Stimulated activated effector memory CD8-positive, alpha-beta T cell treated with anti-CD3 and anti-CD28 coated beads, Interleukin-12 subunit alpha, Interleukin-12 subunit beta, amount 100 ng/mL, for 72 hours (primary cell): Measurements from ENCODE around the gene NUCB2.

Experiments
- ATAC-seq: fragments of 150-1000 bp; cut with Tn5 transposase; 2 replicates; pipeline ENCODE4 v1.10.0; 2021
- DNase-seq, 2 donors: peaks; one replicate each; pipeline ENCODE4 v3.0.0; 2021 to 2022; ENCODE audit warnings: low spot score in 2 of 2
- H3K27ac Mint-ChIP-seq: one replicate; pipeline ENCODE4 v1.8.0; 2022; ENCODE audit warnings: mild to moderate bottlenecking, mixed read lengths
- H3K36me3 Mint-ChIP-seq: one replicate; pipeline ENCODE4 v1.8.0; 2022; ENCODE audit warnings: mild to moderate bottlenecking, mixed read lengths
- H3K4me1 Mint-ChIP-seq: one replicate; pipeline ENCODE4 v1.8.0; 2022; ENCODE audit warnings: mixed read lengths
- H3K4me3 Mint-ChIP-seq: one replicate; pipeline ENCODE4 v1.8.0; 2022; ENCODE audit warnings: mild to moderate bottlenecking, mixed read lengths
- H3K9me3 Mint-ChIP-seq: one replicate; pipeline ENCODE4 v1.8.0; 2022; ENCODE audit warnings: mixed read lengths

Gene NUCB2

DNA sequence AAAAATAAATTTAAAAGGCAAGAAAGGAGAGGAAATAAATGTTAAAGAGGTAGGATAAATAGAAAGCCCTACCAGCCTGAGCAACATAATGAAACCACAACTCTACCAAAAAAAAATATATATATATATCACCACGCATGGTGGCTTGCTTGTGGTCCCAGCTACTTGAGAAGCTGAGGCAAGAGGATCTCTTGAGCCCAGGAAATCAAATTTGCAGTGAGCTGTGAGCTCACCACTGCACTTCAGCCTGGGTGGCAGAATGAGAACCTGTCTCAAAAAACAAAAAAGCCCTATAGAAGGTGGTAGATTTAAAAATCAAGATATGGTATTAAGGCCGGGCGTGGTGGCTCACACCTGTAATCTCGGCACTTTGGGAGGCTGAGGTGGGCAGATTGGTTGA is 10.5 kb downstream of the NUCB2 start:
- DNase-seq (no peak), ATAC-seq (peak; percentile 50)
- peaks cover 26% of the 10 kb centered on the region for H3K36me3 Mint-ChIP-seq
- peaks cover 32% of the 10 kb centered on the region for H3K4me1 Mint-ChIP-seq
- no peak overlapping the region for H3K4me3 Mint-ChIP-seq
- H3K27ac Mint-ChIP-seq = peak overlapping the region; percentile 17
- H3K9me3 Mint-ChIP-seq = peaks cover 3% of the 10 kb centered on the region

DNA sequence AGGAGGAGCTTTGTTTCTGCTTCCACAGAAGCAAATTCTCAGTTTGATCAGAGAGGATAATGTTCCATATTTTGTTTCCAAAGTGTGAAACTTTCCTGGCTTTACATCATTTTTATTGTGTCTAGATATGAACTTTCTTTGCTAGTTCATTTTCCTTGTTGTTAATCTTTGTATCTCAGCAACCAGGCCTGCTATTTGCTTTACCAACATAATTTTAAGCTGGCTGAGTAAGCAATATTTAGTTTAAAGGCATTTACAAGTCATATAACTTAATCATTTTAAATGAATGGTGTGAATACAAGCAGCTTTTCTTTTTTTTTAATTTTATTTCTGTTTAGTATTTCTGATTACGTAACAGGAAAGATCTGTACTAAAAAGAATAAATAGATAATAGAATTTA is 15.2 kb downstream of the NUCB2 start:
- Mint-ChIP-seq H3K27ac (no peak overlapping the region), H3K4me3 (no peak overlapping the region), H3K9me3 (no peaks in the 10 kb centered on the region), H3K4me1 (peaks cover 40% of the 10 kb centered on the region), H3K36me3 (peaks cover 48% of the 10 kb centered on the region)
- no peak for ATAC-seq
- DNase-seq = no peak

DNA sequence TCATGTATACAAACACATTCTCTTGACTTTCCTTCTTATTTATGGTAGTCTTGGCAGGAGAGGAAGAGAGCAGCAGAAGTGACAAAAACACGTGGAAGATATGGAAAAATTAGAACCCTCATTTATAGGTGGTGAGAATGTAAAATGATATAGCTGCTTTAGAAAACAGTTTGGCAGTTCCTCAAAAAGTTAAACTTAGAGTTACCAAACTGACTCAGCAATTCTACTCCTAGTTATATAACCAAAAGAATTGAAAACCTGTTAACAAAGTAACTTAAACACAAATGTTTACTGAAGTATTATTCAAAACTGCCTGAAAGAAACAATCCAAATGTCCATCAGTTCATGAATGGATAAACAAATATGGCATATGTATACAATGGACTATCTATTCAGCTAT is 16.8 kb downstream of the NUCB2 start:
- H3K9me3 Mint-ChIP-seq = no peaks in the 10 kb centered on the region
- DNase-seq (no peak), ATAC-seq (no peak)
- H3K36me3 Mint-ChIP-seq = peaks cover 45% of the 10 kb centered on the region
- H3K4me1 Mint-ChIP-seq = peaks cover 45% of the 10 kb centered on the region
- no peak overlapping the region for H3K27ac Mint-ChIP-seq
- no peak overlapping the region for H3K4me3 Mint-ChIP-seq

DNA sequence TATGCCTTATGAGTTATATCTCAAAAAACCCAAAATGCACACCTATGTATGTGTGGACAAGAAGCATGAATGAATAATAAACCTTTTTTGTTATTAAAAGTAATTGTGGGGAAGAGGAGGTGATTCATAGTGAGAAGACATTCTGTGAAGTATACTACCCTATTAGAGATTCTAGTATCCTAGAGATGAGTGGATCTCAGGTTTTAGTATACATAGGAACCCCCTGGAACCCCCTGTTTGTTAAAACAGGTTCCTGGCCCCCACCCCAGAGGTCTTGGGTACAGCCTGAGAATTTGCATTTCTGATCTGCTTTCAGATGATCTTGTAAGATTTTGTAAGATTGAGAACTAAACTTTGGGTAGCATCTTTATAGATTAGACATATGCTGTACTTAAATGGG is 17.5 kb downstream of the NUCB2 start:
- Mint-ChIP-seq H3K4me3 (no peak overlapping the region), H3K36me3 (peaks cover 42% of the 10 kb centered on the region), H3K27ac (no peak overlapping the region), H3K4me1 (peaks cover 51% of the 10 kb centered on the region), H3K9me3 (no peaks in the 10 kb centered on the region)
- ATAC-seq (peak; percentile 72), DNase-seq (no peak)

DNA sequence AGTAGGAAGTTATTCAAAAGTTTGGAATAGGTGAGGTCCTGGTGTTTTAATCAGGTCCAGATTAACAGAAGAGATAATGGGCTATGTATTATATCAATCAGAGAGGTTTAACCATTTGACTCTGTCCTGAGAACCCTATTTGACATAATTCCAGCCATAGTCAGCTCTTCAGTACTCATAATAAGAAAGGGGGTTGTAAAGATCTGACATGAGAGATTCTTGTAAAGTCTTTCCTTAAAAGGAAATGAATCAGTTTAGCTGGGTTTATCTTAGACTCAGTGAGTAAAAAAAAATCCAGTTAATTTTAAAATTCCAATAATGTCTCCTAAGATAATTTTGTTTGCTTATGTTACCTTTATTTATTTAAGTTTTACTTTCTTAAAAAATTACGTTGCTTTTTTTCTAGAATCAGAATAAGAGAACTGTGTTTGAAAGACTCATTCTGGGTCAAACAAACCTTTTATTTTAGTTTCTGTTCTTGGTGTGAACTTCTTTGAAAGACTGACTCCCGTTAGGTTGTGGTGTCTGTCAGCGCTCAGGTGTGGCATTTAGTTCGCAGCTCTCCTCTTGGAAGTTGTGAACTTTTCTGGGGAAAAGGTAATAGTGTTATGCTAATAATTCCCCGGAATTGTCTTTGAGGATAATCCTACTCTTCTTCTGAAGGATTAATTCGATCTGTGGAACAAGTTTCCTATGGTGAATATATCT is 20.5 kb downstream of the NUCB2 start:
- Mint-ChIP-seq H3K9me3 (no peaks in the 10 kb centered on the region), H3K36me3 (peaks cover 59% of the 10 kb centered on the region), H3K4me3 (peak overlapping the region; percentile 67), H3K4me1 (peaks cover 48% of the 10 kb centered on the region), H3K27ac (peak overlapping the region; percentile 87)
- ATAC-seq (peak; percentile 90), DNase-seq (no peak)

DNA sequence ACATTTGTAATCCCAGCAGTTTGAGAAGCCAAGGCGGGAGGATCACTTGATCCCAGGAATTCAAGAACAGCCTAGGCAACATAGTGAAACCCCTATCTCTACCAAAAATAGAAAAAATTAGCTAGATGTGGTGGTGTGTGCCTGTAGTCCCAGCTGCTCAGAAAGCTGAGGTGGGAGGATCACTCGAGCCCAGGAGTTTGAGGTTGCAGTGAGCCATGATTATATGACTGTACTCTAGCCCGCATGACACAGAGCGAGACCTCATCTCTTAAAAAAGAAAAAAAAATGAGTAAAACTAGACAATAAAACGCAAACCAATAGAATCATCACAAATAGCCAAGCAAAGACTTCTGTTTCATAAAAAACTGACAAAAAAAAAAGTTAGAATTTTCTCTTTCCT is 21.8 kb downstream of the NUCB2 start:
- Mint-ChIP-seq H3K9me3 (no peaks in the 10 kb centered on the region), H3K36me3 (peaks cover 62% of the 10 kb centered on the region), H3K4me3 (peak overlapping the region; percentile 67), H3K27ac (no peak overlapping the region), H3K4me1 (peaks cover 38% of the 10 kb centered on the region)
- DNase-seq = peak in 1 of 2 donors; percentile 68
- ATAC-seq = peak; percentile 90

DNA sequence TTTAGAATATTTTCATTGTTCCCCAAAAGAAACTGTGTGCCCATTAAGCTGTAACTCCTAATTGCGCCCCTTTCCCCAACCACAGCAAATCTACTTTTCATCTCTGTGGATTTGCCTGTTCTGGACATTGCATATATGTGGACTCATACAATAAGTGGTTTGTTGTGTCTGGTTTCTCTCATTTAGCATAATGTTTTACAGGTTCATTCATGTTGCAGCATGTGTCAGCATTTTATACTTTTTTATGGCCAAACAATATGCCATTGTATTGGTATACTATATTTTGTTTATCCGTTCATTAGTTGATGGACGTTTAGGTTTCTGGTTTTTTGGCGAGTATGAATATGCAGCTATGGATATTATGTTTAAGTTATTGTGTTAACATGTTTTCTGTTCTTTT is 23.8 kb downstream of the NUCB2 start:
- Mint-ChIP-seq H3K36me3 (peaks cover 58% of the 10 kb centered on the region), H3K27ac (no peak overlapping the region), H3K4me1 (peaks cover 30% of the 10 kb centered on the region), H3K9me3 (no peaks in the 10 kb centered on the region), H3K4me3 (no peak overlapping the region)
- no peak for DNase-seq
- no peak for ATAC-seq

DNA sequence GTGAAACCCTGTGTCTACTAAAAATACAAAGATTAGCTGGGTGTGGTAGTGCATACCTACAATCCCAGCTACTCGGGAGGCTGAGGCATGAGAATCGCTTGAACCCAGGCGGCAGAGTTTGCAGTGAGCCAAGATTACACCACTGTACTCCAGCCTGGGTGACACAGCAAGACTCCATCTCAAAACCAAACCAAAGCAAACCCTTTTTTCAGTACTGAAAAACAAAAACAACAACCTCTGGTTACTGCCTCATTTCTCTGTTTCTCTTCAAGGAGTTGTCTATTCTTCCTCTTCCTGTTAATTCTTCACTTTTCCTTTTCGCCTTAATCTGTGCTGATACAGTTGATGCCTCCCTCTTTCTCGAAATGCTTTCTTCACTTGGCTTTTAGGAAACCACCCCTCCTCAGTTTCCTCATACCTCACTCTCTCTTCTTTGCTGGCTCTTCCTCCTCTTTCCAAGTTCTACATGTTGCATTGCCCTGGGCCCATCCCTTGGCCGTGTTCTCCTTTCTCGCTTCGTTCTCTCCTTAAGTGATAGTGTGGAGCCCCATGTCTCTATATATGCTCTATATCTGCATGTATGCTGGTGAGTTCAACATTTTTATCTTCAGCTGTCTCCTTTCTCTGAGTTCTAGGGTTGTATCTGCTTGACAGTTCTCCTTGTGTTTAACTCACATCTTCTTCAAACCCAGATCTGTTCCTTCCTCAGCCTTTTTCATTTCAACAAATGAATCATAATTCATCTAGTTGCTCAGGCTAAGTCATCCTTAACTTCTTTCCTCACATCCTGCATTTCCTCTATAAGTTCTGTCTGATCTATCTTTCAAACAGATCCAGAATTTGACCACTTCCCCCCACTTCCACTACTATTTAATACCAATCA is 37.1 kb downstream of the NUCB2 start:
- Mint-ChIP-seq H3K4me3 (no peak overlapping the region), H3K27ac (no peak overlapping the region), H3K9me3 (no peaks in the 10 kb centered on the region), H3K36me3 (peaks cover 48% of the 10 kb centered on the region), H3K4me1 (no peaks in the 10 kb centered on the region)
- DNase-seq (no peak), ATAC-seq (peak; percentile 63)

DNA sequence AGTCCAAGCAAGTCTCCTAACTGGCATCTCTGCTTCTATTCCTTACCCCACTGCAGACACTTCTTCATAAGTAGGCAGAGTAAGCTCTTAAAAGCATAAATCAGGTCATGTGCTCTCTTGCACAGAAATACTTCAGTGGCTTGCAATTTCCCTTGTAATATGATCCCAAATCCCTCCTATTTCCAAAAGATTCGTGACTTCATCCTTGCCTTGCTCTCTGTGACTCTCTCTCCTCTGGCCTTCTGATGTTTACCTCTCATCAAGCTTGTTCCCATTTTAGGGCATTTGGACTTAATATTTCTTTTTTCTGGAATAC is 37.7 kb downstream of the NUCB2 start:
- no peak overlapping the region for H3K4me3 Mint-ChIP-seq
- peaks cover 48% of the 10 kb centered on the region for H3K36me3 Mint-ChIP-seq
- DNase-seq (no peak), ATAC-seq (no peak)
- no peaks in the 10 kb centered on the region for H3K4me1 Mint-ChIP-seq
- no peak overlapping the region for H3K27ac Mint-ChIP-seq
- H3K9me3 Mint-ChIP-seq = no peaks in the 10 kb centered on the region

DNA sequence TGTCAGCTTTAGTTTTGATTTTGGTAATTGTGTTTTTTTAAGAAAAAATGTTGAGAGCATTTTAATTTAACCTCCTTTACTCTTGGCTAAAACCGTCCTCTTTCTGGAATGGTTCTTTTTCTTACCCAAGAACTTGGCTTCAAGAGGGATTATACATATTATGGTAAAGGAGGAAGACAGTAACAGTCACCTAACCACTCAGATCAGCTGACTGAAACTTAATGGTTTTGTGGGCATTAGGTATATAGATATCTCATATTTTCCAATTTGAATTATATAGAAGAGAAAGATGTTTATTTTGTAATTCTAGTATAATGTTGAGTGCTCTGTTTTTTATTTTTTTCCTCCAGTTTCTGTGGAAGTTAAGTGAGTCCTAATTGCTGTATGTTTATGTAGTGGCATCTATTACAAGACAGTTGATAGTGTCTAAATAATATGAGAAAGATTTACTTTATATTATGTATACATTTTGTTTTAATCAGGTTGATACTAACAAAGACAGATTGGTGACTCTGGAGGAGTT is 38.4 kb downstream of the NUCB2 start:
- no peak for DNase-seq
- no peak overlapping the region for H3K4me3 Mint-ChIP-seq
- H3K4me1 Mint-ChIP-seq = no peaks in the 10 kb centered on the region
- H3K9me3 Mint-ChIP-seq = no peaks in the 10 kb centered on the region
- peaks cover 46% of the 10 kb centered on the region for H3K36me3 Mint-ChIP-seq
- ATAC-seq = peak; percentile 57
- no peak overlapping the region for H3K27ac Mint-ChIP-seq

DNA sequence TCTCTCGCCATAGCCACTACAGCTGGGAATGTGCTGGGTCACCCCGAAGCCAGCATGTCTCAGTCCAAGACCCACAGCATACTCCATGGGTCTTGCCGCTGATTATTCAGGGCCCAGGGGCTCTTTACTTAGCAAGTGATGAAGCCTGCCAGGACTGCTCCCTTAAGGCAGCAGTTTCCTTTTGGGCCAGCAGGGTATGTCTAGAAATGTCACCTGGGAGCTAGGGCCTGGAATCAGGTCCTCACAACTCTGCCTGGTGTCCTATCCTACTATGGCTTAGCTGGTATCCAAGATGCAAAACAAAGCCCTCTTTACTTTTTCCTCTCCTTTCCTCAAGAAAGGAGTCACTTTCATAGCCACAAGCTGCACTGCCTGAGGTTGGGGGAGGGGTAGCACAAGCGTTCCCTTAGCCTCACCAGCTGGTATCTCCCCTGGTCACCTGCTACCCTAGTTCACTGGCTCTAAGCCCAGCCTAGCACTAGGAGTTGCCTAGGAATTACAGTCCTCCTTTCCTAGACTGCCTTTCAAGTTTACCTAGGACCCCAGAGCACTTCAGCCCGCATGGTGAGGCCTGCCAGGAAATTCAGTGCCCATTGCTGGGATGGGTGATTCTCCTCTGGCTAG is 52.4 kb downstream of the NUCB2 start:
- no peak overlapping the region for H3K4me3 Mint-ChIP-seq
- H3K9me3 Mint-ChIP-seq = peaks cover 2% of the 10 kb centered on the region
- ATAC-seq (peak; percentile 19), DNase-seq (no peak)
- H3K4me1 Mint-ChIP-seq = peaks cover 11% of the 10 kb centered on the region
- no peak overlapping the region for H3K27ac Mint-ChIP-seq
- peaks cover 34% of the 10 kb centered on the region for H3K36me3 Mint-ChIP-seq

DNA sequence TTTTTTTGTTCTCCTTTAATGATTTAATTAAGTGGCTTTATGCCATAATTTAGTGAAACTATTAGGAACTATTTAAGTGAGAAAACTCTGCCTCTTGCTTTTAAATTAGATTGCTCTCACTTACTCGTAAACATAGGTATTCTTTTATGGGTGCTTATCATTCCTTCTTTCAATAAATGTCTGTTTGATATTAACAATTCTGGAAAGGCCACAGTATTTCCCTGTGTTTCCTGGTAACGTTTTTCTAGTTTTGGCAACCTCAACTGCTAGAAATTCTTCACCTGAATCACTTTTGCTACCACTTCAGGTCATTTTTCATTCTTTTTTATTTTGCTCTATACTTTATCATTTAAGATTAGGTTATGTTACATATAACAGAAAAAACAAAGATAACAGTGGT is 55.1 kb downstream of the NUCB2 start:
- ATAC-seq (no peak), DNase-seq (no peak)
- no peak overlapping the region for H3K4me3 Mint-ChIP-seq
- no peaks in the 10 kb centered on the region for H3K9me3 Mint-ChIP-seq
- H3K27ac Mint-ChIP-seq = no peak overlapping the region
- peaks cover 29% of the 10 kb centered on the region for H3K36me3 Mint-ChIP-seq
- H3K4me1 Mint-ChIP-seq = peaks cover 11% of the 10 kb centered on the region

DNA sequence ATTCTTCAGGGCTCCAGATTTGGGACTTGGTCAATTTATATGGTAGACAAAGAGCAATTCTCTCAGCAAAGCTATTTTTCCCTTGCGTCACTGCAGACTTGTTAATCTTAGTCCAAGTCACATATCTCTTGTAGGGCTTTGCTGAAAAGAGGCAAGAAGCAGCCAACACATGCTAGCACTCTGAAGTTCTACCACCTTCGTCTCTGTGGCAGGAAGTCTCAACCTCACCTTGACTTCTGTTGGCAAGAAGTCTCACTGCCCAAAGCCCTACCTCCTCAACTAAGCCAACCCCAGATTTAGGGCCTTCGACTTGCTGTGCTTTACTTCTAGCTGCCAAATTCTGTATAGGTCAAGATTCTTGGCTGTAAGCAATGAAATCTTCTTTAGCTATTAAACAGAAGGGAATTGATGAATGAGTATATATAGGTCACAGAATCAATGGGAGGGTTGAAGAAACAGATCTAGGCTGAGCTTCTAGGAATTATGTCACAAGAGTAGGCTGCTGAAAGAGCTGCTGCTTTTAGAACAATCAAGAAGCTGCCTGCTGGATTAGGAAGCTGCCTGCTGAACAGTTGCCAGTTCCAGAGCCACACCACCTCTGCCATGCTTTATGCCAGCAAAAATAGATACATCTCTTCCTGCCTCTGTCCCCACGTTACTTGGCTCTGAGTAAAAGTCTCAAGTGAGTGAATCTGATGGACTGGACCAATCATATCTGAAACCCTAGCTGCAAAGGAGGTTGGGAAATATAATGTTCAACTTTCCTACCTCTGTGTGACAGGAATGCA is 57.5 kb downstream of the NUCB2 start:
- Mint-ChIP-seq H3K36me3 (peaks cover 22% of the 10 kb centered on the region), H3K4me1 (peaks cover 11% of the 10 kb centered on the region), H3K4me3 (no peak overlapping the region), H3K9me3 (no peaks in the 10 kb centered on the region), H3K27ac (peak overlapping the region; percentile 10)
- no peak for DNase-seq
- peak; percentile 56 for ATAC-seq

DNA sequence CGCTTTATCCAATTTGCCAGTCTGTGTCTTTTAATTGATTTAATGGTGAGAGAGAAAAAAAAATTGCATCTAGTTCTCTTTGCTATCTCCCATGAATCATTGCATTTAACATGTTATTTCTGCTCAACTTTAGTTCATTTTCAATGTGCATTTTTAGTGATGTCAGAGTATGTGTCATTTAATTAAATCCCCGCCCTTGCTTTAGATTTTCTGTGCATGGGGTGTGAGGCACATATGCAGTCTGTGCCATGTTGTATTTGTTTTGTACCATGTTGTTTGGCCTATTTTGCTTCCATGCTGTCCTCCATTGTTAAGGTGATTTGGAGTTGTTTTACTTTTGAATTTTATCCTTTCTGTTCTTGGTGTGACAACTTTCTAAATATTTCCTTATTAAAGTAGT is 66.7 kb downstream of the NUCB2 start:
- H3K27ac Mint-ChIP-seq = no peak overlapping the region
- no peaks in the 10 kb centered on the region for H3K9me3 Mint-ChIP-seq
- DNase-seq (no peak), ATAC-seq (no peak)
- no peaks in the 10 kb centered on the region for H3K36me3 Mint-ChIP-seq
- peaks cover 7% of the 10 kb centered on the region for H3K4me1 Mint-ChIP-seq
- H3K4me3 Mint-ChIP-seq = no peak overlapping the region

DNA sequence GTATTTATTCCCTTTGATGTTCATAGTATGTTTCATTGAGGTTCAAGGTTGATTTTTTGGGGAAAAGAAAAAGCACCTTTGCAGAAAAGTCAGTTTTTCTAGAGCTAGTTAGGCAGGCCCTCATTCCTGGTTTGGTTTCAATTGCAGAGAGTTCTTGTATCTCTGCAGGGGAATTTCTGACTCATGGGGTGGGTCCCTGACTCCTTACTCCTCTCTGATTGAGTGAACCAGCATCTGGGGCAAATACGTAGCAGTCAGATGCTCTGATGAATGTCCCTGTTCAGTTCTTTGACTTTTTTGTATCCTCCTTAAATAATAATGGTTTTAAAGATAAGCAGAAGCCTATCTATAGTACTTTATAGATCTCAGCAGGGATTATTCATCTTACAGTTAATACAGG is 67.4 kb downstream of the NUCB2 start:
- ATAC-seq (peak; percentile 85), DNase-seq (no peak)
- Mint-ChIP-seq H3K4me1 (peaks cover 7% of the 10 kb centered on the region), H3K4me3 (no peak overlapping the region), H3K9me3 (no peaks in the 10 kb centered on the region), H3K27ac (no peak overlapping the region), H3K36me3 (no peaks in the 10 kb centered on the region)
